Measurements from ENCODE around the gene TOX2. TPM values are rescaled to one million over a fixed set of nuclear protein-coding genes. Genes with fewer than 3 reads are reported as not detected.
A peak's percentile ranks its signal among the peaks of the same experiment; 100 is the strongest.

TOX2 gene
- total RNA-seq, 1 experiment from 2014 or later, result 8.4 TPM

- peak; percentile 98 for DNase-seq (ENCODE audit: low read depth)
These were observed 103.7 kb downstream of the TOX2 start for GRCh38 chr20:44018259-44018941.

DNA sequence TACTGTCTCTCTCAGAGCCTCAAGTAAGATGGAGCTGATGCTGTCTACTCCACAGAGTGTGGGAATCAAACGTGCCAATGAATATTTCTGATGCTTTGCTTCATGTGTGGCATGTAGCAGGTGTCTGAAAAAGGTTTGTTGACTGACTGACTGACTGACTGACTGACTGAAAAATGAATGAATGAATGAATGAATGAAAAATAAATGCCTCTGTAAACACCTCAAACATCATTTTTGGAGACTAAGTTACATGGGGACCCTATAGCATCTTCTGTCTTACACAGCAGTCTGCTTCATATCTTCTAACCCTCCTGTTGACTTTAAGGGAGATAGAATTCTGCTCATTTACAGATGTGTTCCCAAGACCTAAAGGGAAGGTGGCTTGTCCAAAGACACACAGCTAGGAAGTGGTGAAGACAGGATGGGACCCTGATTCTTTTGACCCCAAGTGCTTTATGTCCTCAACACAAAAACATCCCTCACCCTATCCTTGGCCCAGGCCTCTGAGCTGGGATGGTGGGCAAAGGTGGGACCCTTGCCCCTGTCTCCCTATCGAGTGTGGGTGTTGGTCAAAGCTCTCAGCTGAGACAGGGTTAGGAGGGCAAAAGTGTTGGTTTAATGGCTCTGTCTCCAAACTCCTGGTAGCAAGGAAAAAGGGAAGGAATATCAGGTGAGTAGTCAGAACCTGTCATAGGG, 104.4 kb downstream of the TOX2 start:
- no peak for DNase-seq (ENCODE audit: low read depth)

- peak; percentile 45 for DNase-seq (ENCODE audit: low read depth)
These were observed 105.1 kb downstream of the TOX2 start for GRCh38 chr20:44019638-44020335.

- DNase-seq (ENCODE audit: low read depth), result no peak
These were observed 105.9 kb downstream of the TOX2 start for GRCh38 chr20:44020406-44021148.

- no peak for DNase-seq (ENCODE audit: low read depth)
These were observed 106.5 kb downstream of the TOX2 start for GRCh38 chr20:44021186-44021585.

DNA sequence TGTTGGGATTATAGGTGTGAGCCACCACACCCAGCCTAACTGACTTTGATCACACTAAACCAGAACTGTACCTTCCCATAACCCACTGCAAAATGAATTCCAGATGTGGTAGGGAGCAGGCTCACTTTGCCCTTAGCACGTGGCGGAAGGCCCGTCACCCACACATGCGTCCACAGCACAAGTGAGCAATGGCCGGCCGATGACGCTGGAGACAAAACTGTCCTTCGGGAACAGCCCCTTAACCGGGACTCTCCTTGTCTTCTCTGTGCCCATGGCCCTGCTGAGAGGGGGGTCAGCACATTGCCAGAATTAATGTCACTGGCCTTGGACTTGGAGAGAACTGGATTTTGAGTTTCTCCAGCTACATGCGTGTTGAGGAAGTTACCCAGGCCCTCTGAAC, 107.2 kb downstream of the TOX2 start:
- no peak for DNase-seq (ENCODE audit: low read depth)

- DNase-seq (ENCODE audit: low read depth), result no peak
These were observed 107.8 kb downstream of the TOX2 start for GRCh38 chr20:44022464-44022863.

- DNase-seq (ENCODE audit: low read depth), result no peak
These were observed 109.1 kb downstream of the TOX2 start for GRCh38 chr20:44023515-44024371.

DNA sequence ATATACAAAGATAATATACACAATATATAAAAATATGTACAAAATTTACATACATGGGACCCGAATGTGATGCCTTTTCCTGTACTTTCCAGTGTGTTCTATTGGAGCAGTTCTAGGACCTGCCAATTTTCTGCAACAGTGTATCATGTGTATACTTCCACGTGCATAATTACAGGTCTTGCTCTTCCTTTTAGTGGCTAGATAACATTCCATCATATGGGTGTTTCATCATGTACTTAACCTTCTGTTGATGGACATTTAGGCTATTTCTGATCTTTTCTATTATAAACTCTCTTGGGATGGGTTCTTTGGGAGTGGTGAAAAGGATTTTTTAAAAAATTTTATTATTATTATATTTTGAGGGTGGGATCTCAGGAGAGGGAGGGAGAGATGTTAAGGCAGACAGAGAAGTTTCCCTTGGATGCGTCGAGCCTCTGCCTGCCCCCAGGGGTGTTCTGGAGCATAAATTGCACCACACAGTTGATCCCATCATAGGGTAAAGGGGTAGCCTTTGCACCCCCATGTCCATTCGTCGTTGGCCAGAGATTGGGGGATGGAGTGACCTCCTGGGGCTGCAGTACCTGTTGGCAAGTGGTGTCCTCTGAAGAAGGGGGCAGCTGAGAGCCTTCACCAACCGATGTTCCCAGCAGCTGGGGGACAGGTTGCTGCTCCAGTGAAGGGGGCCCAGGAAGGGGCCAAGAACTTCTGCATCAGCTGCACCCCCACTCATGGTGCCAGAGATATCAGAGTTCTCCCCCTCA, 110.3 kb downstream of the TOX2 start:
- no peak for DNase-seq (ENCODE audit: low read depth)

DNA sequence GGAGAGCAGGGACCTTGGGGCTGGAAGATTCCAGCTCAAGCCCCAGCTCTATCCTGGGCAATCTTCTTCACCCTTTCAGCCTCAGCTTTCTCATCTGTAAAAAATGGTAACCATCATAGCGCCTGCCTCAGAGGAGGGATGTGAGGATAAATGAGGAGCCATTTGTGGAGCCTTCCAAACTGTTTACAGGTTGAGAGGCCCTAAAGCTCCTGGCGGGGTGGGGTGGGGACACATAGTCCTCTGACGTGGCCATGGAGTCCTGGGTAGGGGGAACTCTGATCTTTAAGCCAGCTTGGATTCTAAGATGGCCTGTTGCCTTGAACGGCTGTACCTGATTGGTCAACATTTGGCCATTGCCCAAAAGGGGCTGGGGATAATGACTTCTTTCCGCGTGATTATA, 111.1 kb downstream of the TOX2 start:
- DNase-seq (ENCODE audit: low read depth), result no peak

DNA sequence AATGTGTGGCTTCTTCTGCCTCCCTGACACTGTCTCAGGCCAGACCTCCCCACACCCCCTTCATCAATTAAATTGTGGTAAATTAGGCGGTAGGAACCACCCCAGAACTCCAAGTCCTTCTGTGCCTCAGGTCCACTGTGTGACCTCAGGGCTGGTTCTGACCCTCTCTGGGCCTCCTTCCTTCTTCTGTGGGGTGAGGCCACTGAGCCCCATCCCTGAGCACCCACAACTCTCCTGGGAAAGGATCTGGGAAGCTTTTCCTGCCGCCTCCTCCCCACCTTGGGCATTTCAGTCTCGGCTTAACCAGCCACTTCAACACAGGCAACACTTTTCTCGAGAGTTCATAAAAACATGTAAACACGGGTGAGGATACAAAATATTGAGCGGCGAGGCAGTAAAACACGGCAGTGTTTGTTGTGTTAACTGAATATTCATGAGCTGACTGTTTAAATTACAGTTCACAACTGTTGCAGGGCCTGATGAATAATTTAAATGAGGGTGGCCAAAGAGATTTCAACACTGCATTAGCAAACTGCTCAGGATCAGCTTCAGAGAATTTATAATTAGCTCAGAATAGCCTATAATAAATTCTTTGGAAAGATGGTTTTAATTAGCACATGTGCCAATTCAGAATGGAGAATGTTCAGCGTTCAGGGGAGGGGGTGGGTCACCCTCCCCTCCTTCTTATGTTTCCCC, 112.1 kb downstream of the TOX2 start:
- DNase-seq (ENCODE audit: low read depth), result no peak

GRCh38 chr20:44027343-44028002, 112.8 kb downstream of the TOX2 start:
- DNase-seq (ENCODE audit: low read depth), result no peak

DNA sequence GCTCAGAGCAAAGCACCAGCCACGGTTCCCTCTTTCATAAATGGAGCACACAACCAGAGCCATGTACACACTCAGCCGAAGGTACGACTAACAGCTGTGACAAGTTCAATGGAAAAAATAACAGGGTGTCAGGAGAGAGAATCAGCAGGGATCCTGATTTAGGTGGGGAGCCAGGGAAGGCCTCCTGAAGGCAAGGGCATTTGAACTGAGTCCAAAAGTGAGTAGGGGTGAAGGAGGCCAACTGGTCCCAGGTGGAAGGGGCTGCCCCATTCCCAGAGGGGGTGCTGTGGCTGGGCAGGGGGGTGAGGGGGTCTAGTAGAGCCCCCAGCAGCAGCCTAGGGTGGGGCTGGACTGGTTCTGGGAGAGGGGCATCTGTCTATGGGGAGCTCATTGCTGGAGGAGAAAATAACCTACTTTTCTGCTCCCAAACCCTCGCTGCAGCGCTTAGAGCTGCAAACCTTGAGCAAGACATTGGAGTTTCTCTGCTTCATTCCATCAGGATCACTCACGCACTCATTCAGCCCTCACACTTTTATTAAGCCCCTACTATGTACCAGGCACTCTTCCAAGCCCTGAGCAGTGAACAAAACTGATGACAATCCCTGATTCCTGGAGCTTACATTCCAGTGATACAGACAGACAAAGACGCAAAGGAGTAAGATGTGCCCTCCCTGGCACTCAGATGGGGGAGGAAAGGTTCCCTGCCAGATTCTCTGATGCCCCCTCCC, 113.5 kb downstream of the TOX2 start:
- DNase-seq (ENCODE audit: low read depth), result no peak

- DNase-seq (ENCODE audit: low read depth), result no peak
These were observed 114.5 kb downstream of the TOX2 start for GRCh38 chr20:44028868-44029847.

- no peak for DNase-seq (ENCODE audit: low read depth)
These were observed 115.2 kb downstream of the TOX2 start for GRCh38 chr20:44029848-44030230.

GRCh38 chr20:44030394-44030793, 115.7 kb downstream of the TOX2 start:
- no peak for DNase-seq (ENCODE audit: low read depth)

DNA sequence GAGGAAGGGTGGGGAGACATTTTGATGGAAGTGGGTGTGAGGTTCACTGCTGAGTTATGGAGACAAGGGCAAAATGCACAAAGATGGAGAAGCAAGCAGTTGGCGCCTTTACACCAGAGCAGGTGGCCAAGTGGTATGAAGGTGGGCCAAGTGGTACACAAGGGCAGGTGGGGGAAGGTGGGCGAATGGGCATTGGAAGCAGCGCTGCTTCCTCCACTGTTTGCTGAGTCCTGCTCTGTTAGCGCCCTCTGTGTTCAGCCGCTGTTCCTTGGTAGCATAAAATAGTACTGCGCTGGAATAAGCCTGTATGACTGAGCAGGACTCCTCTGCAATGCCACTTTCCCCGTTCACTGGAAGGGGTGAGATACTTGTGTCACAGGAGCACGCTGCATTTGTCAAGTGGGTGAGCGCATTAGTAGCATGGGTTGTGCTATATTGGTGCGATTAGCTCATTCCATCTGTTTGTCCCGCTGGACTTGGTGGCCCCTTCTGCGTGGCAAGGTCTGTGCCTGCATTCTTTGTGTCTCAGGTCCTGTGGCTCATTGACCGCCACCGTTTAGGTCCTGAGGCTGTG, 116.4 kb downstream of the TOX2 start:
- no peak for DNase-seq (ENCODE audit: low read depth)

Data from M059J (cell line).